NT2/D1 (cell line): ENCODE results near the gene LPCAT3.

ENCODE experiments used
- YY1 ChIP-seq: IDR thresholded peaks from 2 replicates; pipeline ENCODE4 v1.6.1; 2011; ENCODE audit not compliant: insufficient read length, insufficient read depth
- ZNF274 ChIP-seq: IDR thresholded peaks from 2 replicates; pipeline ENCODE4 v1.6.1; 2011; ENCODE audit warnings: mild to moderate bottlenecking, low read depth, low read length

- no peak for TF ChIP-seq ZNF274
- no peak for TF ChIP-seq YY1
Observed at GRCh38 chr12:6978611-6979011, 39.7 kb downstream of the LPCAT3 start.
